Medulla oblongata (tissue), 1 donor: ENCODE results near the gene GRK5.
"Not testable (repeated sequence)": the region's sequence is repeated elsewhere in the genome, so short reads cannot be mapped to it uniquely, and the experiment has no call there.

Source experiments
- DNase-seq: peaks from one replicate; pipeline ENCODE4 v3.0.0-alpha.2; 2015; ENCODE audit errors: extremely low spot score

The GRK5 gene

GRCh38 chr10:119421891-119422681, 214.7 kb downstream of the GRK5 start:
- DNase-seq = no peak

- DNase-seq = no peak
Measured at GRCh38 chr10:119422682-119423509, 215.5 kb downstream of the GRK5 start.

- DNase-seq = no peak
Measured at GRCh38 chr10:119423510-119424257, 216.3 kb downstream of the GRK5 start.

GRCh38 chr10:119424258-119424975, 217.0 kb downstream of the GRK5 start:
- DNase-seq = no peak

- no peak for DNase-seq
Measured at GRCh38 chr10:119425102-119425880, 217.9 kb downstream of the GRK5 start.

GRCh38 chr10:119425881-119426170, 218.5 kb downstream of the GRK5 start:
- DNase-seq = no peak

- no peak for DNase-seq
Measured at GRCh38 chr10:119426699-119427098, 219.3 kb downstream of the GRK5 start.

- DNase-seq = no peak
Measured at GRCh38 chr10:119427263-119427864, 220.0 kb downstream of the GRK5 start.

- no peak for DNase-seq
Measured at GRCh38 chr10:119428789-119429188, 221.4 kb downstream of the GRK5 start.

GRCh38 chr10:119429771-119430170, 222.4 kb downstream of the GRK5 start:
- no peak for DNase-seq

GRCh38 chr10:119431034-119431772, 223.8 kb downstream of the GRK5 start:
- no peak for DNase-seq

GRCh38 chr10:119431773-119432135, 224.4 kb downstream of the GRK5 start:
- no peak for DNase-seq

GRCh38 chr10:119434942-119435341, 227.6 kb downstream of the GRK5 start:
- DNase-seq = not testable (repeated sequence)

- no peak for DNase-seq
Measured at GRCh38 chr10:119438717-119439116, 231.3 kb downstream of the GRK5 start.

- no peak for DNase-seq
Measured at GRCh38 chr10:119439922-119440321, 232.6 kb downstream of the GRK5 start.

- no peak for DNase-seq
Measured at GRCh38 chr10:119441151-119441821, 233.9 kb downstream of the GRK5 start.

- no peak for DNase-seq
Measured at GRCh38 chr10:119441921-119442757, 234.8 kb downstream of the GRK5 start.

GRCh38 chr10:119442758-119443060, 235.3 kb downstream of the GRK5 start:
- no peak for DNase-seq

- DNase-seq = no peak
Measured at GRCh38 chr10:119443441-119443840, 236.1 kb downstream of the GRK5 start.
